H4 (cell line): ENCODE results near the gene KLHDC3. TPM values are rescaled to one million over a fixed set of nuclear protein-coding genes. Genes with fewer than 3 reads are reported as not detected.
"Not testable (repeated sequence)": the region's sequence is repeated elsewhere in the genome, so short reads cannot be mapped to it uniquely, and the experiment has no call there.

ENCODE experiments used
- DNase-seq: peaks from one replicate; pipeline ENCODE4 v3.0.0-alpha.2; 2015; ENCODE audit warnings: low spot score
- total RNA-seq: library from RNA; depleted of rRNA; stranded (reverse); fragments of >200 nt; shearing (Covaris generic); gene quantifications from 2 replicates; pipeline ENCODE4 v1.2.3, GENCODE V29; 2014

The KLHDC3 gene
- total RNA-seq, 1 experiment from 2014 or later = 77.4 TPM

DNA sequence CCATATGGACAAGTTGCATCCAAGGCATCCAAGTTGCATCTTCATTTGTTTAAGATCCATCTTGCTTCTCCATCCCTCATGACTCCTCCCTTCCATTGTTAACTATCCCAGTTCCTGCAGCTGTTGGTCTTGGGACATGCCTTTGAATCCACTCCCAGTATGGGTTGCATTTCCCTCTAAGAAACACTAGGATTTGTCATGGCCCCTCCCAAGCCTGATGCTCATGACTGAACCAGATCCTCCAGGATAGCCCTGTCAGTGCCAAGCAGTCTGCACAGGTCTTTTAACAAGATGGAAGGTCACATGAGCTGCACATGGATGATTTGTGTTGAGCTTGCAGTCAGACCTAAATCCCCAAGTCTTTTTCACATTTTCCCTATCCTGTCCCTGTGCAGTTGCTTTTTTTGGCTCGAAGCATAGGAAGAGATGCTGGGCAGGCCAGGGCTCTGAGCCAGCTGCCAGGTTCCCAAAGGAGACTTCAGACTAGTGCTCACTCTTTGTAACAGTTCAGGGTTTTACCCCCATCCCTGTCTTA is 25.5 kb upstream of the KLHDC3 start:
- DNase-seq = no peak

DNA sequence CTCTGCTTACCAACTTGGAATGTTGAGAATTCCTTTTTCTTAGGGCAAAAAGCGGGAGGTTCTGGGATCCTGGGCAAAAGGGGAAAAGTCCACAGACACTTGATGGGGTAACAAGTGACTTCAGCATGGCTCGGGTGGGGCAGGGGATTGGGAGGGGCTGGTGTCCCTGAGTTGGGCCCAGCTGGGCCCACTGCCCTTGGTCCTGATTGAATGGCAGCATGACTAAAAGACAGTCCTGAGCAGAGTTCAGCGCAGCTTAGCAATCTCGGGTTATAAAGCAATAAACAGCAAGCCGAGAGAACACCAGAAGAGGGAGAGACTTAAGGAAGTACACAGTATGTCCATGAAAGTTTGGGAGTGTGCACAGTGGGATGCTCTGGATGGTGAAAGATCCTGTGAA is 24.1 kb upstream of the KLHDC3 start:
- no peak for DNase-seq

DNA sequence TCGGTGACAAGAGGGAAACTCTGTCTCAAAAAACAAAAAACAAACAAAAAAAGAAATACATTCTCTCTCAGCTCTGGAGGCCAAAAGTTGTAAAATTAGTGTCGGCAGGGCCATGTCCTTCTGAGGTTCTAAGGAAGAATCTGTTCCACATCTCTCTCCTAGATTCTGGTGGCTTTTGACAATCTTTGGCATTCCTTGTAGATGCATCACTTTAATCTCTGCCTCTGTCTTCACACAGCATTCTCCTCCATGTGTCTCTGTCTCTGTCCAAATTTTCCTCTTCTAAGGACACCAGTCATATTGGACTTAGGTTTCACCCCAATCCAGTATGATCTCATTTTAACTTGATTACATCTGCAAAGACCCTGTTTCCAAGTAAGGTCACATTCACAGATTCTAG is 20.6 kb upstream of the KLHDC3 start:
- DNase-seq = no peak

DNA sequence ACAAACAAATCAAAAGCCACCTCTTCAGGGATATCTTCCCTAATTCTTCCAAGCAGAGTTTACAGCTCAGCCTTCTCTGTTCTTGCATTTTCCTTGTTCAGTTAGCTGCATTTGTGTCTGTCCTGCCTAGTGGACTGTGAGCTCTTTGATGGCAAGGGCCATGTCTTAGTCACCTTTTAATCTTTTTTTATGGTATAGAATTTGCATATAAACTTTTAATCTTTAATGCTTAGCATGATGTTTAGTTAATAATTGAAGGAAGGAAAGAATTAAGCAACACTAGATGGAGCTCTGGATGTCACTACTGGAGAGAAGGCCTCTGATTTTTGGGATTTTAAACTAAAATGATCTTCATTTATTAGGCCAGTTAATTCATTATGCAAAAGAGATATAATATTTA is 17.5 kb upstream of the KLHDC3 start:
- no peak for DNase-seq

DNA sequence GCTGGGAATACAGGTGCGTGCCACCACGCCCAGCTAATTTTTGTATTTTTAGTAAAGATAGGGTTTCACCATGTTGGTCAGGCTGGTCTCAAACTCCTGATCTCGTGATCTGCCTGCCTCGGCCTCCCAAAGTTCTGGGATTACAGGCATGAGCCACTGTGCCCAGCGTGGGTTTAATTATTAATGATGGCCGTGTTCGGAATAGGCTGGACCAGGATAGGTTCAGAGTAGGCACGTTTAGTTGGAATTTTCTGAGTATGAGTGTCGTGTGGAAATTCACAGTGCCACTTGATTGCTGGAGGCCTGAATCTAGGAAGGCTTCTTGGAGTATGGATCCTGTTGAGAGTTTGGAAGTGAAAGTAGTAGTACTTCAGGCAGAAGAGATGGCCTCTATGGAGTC is 15.8 kb upstream of the KLHDC3 start:
- not testable (repeated sequence) for DNase-seq

- DNase-seq = no peak
Observed at GRCh38 chr6:43001843-43002242, 12.2 kb upstream of the KLHDC3 start.

GRCh38 chr6:43005844-43006243 is 8.2 kb upstream of the KLHDC3 start:
- DNase-seq = no peak

- no peak for DNase-seq
Observed at GRCh38 chr6:43006251-43006650, 7.8 kb upstream of the KLHDC3 start.

GRCh38 chr6:43007126-43007525 is 6.9 kb upstream of the KLHDC3 start:
- DNase-seq = no peak

- peak; percentile 48 for DNase-seq
Observed at GRCh38 chr6:43009124-43009523, 4.9 kb upstream of the KLHDC3 start.

GRCh38 chr6:43011207-43011606 is 2.8 kb upstream of the KLHDC3 start:
- no peak for DNase-seq

DNA sequence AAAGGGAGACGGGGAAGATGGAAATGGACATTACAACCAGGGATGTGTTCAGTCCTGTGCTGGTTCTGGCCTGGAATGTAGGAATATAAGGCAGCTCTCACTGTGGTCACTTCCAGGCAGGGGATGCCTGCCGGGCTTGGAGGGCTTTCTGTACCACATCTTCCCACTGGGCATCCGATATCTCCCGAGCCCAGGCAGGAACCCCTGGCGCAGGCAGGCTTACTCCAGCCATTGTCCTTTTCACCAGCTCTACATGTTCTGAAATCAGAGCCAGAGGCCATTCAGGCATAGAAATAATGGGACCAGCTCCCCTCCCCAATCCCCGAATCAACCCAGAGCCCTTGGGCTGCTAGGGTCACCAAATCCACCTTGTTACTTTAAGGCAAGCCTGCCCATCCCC is 1.7 kb upstream of the KLHDC3 start:
- no peak for DNase-seq

DNA sequence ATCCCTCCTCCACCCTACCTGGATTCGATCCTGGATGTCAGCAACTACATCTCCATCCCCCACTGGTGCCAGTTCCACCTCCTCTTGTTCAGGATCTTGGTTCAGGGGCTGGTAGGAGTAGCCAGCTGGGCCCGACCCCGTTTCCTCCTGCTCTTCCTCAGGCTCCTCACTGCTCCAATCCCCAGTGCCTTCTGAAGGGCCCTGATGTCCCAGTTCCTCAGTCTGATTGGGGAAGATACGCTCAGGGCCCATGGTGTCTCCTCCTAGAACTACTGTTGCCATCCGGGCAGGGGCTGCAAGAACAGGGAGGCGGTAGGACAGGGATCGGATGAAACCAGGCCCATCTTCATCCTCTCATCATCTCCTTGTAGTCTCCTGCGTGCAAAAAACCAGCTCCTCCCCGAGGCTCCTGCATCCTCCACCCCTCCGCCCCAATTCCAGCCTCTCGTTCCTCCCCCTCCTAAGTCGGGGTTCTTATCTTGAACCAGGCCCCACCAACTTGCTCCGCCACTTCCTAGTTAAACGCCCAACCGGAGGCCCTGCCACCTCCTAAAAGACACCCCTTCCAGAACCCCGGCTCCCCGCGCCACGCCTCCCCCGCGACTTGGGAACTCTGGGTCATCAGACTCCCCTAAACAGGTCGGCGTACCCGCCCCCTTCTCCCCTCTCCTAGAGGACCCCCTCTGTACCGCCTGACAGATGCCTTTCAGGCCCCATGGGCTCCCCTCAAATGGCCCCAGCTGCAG is 779 bp upstream of the KLHDC3 start:
- no peak for DNase-seq

DNA sequence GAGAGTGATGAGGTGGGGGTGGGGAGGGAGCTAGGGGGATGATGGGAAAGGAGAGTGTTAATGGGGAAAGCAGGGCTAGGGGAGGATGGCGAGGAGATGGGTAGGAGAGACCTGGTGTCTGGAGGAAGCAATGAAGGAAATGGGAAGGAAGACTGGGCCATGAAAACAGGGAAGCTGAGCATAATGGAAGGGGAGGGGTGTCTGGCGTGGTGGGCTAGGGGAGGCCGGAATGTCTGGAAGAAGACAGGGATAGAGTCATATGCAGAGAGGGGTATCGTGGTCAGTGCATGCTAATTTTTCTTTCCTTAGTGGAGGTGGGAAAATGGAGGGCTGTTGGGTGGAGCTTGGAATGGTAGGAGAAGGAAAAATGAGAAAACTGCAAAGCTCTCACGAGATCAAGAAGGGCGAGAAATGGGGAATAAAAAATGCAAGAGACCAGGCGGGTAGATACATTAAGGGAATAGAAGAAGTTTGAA is 423 bp downstream of the KLHDC3 start:
- no peak for DNase-seq

- DNase-seq = no peak
Observed at GRCh38 chr6:43016176-43016942, 2.3 kb downstream of the KLHDC3 start.

DNA sequence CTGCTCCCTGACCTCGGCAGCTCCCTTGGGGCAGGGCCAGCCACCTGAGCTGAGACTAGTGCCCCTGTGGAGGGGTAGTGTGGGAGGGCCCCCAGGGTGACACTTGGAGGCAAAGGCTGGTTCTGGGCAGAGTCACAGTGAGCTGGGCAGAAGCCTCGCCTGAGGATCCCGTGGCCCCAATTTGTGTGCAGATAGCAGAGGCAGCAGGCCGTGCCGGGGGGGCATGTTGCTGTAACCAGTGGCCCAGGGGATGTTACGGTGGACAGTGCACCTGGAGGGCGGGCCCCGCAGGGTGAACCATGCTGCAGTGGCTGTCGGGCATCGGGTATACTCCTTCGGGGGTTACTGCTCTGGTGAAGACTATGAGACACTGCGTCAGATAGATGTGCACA is 2.9 kb downstream of the KLHDC3 start:
- no peak for DNase-seq

DNA sequence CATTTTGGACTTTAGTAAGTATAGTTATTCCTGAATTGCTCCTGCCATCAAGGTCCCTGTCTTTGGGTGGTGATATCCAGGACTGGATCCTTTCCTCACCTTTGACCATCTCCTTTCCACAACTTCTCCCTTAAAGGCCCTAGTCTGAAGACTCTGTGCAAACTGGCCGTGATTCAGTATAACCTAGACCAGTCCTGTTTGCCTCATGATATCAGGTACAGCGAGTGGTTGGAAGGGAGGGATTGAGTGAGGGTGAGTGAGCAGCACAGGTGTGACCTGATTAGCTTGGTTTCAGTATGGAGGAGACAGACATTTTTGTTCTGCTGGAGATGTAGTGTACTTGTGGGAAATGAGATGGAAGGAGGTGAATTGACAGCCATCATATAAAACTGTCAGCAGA is 5.1 kb downstream of the KLHDC3 start:
- no peak for DNase-seq

DNA sequence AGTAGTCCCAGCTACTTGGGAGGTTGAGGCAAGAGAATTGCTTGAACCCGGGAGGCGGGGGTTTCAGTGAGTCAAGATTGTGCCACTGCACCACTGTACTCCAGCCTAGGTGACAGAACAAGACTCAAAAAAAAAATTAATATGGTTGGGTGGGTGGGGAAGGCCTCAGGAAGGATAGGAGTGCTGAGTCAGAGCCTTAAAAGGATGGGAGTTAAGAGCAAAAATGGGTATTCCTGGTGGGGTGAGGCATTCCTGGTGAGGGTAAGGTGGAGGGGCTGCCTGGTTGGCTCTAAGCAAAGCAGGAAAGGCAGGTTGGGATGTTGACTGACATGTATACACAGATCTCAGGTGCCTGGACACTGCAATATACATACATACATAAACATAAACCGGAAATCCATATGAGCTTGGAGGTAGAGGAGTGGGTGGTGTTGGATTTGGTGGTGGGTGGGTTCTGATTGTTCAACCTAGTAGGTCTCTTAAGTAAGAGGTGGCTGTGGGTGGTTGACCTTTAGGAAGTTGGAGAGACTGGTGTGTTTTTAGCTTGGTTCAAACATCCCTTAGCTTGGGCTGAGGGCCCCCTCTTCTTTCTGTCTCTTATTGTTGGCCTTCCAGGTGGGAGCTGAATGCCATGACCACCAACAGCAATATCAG is 6.1 kb downstream of the KLHDC3 start:
- DNase-seq = no peak

- no peak for DNase-seq
Observed at GRCh38 chr6:43020847-43021246, 6.8 kb downstream of the KLHDC3 start.

DNA sequence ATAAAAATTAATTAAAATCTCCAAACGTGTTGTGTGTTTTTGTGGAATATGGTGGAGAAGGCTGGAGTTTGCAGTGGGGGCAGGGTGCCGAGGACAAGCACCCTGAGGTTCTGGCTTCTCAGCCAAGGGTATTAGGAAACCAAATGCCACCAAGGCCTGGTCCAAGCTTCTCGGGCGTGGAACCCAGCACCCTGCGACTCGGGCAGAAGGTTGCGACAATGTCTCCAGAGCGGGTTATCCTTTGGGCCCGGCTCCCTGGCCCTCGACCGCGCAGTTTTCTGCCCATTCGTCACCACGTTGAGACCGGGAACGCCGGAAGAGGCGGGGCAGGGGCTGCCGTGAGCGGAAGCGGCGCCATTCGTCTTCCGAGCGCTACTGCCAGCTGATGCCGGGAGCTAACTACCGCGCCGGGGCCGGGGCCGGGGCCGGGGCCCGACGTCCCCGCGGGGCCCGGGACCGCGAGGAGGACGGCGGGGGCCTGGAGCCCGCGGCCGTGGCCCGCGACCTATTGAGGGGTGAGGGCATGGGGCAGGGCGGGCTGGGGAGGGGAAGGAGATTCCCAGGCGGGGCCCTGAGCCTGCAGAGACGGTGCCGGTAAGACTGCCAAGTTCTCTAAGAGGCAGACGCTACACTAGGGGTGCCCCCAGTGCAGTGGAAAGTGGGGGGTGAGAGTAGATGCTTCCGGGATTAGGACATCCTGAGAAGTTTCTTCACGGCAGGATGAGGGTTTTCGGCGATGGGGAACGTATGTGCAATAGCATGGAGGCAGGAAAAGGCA is 7.4 kb downstream of the KLHDC3 start, which contains the start of gene RRP36:
TSS of gene RRP36 (plus strand) at position 354 of the 778 bp plus-strand sequence. CDS start at position 386, 32 bp downstream.
- peak; percentile 72 for DNase-seq

GRCh38 chr6:43024436-43024835 is 10.4 kb downstream of the KLHDC3 start:
- DNase-seq = no peak

DNA sequence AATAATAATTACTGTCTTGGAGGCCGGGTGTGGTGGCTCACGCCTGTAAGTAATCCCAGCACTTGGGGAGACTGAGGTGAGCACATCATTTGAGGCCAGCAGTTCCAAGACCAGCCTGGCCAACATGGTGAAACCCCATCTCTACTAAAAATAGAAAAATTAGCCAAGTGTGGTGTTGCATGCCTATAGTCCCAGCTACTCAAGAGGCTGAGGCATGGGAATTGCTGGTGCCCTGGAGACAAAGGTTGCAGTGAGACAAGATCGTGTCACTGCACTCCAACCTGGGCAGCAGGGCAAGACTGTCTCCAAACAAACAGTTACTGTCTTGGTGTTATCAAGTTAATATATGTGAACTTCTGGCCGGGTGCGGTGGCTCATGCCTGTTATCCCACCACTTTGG is 12.3 kb downstream of the KLHDC3 start:
- no peak for DNase-seq
